Activated CD8-positive, alpha-beta memory T cell treated with anti-CD3 and anti-CD28 coated beads, Interleukin-2, amount 50 U/mL, for 48 hours (primary cell): ENCODE measurements around the gene GPC1.

Source experiments
- DNase-seq: peaks from one replicate; pipeline ENCODE4 v3.0.0-alpha.2; 2020

The GPC1 gene

DNA sequence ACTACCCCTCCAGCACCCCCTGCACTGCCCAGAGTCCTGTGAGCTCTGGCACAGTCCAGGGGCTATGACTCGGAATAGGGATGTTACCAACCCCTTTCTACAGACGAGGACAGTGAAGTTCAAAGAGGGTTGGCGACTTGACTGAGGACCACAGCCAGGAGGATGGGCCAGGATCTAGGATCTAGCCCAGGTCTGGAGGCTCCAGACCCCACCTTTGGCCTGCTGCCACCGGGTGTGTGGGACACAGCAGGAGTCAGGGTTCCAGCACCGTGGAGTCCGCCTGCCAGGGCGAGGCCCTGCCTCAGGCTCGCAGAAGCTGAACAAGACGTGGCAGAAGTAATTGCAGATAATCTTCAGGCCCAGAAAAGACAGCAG lies 37.9 kb upstream of the GPC1 start:
- DNase-seq, result peak; percentile 42

DNA sequence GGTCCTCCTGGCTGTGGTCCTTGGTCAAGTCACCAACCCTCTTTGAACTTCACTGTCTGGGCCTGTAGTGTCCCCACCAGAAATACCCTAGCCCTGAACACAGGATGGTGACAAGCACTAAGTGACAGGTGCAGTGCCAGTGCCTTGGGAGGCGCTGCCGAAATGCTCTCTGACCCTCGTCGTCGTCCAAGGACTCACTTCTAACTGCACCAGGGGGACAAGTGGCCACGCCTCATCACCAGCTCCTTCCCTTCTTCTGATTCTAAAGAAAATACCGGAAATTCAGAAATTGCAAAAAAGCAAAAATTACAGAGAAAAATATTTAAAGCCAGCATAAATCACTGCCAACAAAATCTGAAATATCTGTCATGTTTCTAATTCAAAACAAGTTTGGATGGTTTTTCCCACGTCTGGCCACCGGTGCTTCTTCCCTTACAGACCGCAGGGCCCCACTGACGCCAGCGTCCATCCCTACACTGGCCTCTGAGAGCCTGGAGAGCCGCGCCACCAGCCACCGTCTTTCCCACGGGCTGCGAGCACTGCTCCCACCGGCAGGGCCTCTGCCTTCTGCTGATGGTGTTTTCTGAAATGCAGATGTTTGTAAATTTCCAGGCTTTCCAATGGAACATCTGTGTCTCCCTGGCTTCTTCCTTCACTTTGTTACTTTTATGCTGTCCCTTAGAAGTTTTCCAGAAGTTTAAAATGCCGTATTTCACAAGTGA lies 37.4 kb upstream of the GPC1 start:
- peak; percentile 44 for DNase-seq

DNA sequence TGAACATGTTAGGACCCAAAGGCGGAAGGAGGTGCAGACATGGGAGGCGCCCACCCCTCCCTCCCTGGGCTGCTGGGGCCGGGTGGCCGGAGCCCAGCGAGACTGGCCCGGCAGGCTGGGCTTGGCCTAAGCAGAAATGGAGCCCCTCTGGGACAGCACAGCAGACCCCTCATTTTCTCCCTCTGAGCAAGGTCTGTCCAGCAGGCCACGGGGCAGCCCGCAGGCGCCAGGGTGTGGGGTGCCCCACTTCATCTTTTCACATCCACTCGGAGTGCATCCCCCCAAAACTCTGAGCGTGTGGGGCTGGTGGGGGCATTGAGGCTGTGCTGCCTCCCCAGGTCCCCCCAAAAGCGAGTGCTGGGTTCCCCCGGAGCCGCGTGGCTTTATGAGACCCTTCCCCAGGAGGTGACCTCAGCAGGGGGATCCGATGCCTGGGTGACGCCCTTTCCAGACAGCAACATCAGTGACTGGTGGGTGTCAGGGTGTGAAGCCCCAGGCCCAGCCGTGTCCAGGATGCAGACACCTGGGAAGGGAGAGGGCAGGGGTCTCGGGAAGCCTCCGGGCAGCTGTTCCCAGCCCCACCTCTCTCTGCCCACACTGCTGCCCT lies 36.7 kb upstream of the GPC1 start:
- peak; percentile 20 for DNase-seq

DNA sequence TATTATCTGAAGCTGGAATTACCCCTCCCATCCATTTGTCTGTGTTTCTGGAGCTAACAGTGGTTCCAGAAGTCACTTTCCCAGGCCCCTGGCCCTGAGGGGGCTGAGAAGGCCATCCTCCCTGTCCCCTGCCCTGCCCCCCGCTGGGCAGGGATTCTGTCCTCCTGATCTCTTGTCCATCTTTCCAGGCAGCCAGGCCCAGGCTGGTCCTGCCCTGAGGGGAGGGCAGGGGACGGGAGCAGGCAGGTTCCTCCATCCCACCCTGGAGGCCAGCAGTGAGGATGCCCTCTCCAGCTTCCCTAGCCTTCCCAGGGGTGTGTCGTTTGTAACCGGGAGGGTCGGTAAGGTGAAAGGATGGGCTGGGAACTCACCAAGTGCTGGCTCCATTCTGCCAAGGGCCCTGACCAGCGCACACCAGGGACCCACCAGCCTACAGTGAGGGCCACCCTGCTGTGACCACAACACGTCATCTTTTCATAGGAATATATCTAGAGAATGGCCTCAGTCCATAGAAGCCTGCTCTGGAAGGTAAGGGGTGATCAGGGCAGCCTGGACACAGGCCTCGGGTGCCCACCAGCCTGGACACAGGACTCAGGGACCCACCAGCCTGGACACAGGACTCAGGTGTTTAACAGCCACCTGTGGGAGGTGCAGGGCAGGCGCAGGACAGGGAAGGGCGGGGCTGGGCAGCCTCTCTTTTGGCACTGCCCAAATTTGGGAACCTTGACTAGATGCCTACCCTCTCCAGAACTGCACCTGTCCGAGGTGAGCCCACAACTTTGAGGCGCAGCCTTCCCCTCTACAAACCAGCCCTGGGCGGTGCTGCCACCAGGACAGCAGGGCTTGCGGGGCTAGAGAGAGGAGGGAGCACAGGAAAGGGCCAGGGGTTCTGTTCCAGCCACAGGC lies 35.8 kb upstream of the GPC1 start:
- peak; percentile 32 for DNase-seq

DNA sequence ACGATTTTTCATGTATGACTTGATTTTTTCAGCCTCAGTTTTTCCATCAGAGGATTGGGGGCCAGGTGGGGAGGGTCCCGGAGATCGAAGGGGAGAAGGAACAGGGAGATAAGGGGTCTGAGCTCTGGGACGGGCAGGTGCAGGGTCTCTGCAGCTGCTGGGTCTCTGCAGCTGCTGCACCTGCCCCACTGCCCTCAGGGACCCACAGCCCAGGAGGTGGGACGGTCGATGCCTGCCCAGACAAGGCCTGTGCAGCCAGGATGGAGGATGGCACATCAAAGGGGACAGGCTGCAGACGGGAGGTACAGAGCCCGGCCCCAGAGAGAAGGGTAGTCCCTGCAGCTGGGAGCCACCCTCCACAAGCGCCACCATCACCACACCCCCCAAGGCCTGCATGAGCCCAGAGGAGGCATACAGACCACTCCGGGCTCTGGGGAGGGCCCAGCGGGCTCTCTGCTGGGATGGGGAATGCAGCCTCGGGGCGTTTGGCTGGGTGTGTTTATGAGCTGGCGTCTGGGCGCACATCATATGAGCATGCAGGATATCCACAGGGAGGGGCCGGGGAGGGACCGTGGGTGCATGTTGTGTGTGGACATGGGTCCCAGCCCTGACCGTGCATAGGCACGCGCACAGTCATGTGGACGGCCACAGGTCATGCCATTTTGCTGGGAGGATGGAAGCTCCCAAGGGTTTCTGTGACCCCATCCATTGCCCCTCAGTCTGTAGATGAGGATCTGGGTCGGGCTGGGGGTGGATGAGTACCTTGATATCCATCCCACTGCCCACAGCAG lies 34.9 kb upstream of the GPC1 start:
- peak; percentile 29 for DNase-seq

DNA sequence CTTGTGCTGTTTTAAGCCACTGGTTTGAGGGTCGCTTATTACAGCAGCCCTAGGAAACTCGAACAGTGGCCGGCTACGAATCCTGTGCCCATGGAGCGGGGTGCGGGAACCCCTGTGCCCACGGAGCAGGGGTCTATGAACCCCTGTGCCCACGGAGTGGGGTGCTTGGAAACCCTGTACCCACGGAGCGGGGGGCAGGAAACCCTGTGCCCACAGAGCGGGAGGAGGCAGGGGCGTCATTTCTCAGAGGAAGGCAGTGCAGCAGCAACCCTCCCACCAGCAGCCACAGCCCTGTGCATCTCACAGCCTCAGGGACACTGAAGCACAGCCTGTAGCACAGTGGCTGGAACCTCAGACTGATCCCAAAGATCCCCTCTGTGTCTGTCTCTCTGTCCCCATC lies 34.2 kb upstream of the GPC1 start:
- DNase-seq, result peak; percentile 36

DNA sequence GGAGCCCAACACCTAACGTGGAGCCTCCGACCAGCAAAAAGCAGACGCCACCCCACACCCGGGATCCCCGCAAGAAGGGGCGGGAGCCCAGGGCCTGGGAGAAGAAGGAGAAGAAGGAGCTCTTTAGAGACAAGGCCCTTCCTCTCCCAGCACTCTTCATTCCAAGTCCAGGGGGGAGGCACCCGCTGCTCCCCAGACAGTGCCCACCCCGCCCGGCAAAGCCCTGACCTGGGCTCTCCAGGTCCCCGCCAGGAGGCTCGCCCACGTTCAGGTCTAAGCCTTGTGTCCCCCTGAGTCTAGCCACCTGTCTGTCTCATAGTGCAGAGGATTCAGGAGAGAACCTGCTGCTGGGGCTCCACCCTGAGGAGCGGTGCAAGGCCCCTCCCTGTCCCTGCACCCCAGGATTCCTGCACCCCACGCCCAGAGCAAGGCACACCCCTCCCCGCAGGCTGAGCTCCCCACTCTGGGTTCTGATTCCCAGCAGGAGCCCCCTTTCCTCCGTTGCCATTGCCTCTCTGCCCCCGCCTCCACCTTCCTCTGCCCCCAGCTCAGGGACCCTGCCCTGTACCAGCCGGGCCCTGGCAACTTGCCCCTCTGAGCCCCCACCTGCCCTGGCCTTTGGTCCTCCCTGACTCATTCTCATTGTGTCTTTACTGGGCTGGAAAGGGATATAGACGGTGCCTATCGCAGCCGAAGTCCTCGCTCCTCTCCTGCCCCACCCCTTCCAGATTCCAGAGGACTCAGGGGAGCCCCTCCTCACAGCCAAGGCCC lies 33.5 kb upstream of the GPC1 start:
- peak; percentile 42 for DNase-seq

DNA sequence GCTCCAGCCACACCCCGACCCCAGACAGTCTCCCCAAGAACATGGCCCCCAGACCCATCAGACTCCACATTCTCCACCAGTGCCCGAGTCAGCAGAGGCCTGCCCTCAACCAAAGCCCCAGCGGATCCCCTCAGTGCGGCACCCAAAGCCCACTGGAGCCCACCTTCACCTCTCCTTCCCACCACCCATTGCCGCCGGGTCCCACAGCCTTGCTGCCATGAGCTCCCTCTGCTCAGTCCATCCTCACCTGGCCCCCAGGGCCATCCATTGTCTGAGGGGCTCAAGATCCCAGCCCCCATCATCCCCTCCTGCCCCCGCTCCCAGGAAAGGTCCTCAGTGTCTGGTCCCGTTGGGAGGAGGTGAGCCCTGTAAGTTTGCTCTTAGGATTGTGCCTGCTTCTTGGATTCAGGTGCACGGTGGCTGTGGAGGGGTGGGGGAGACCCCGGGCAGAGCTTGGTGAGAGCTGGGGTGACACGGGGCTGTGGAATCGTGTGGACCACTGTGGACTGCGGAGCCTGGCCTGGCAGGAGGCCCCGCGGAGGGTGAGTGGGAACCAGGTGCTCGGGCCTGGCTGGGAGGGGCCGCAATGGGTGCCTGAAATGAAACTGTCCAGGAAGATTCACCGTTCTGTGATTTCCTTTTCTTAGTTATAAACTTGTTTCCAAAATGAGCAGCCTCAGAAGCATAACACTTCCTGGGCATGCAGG lies 32.7 kb upstream of the GPC1 start:
- peak; percentile 43 for DNase-seq

DNA sequence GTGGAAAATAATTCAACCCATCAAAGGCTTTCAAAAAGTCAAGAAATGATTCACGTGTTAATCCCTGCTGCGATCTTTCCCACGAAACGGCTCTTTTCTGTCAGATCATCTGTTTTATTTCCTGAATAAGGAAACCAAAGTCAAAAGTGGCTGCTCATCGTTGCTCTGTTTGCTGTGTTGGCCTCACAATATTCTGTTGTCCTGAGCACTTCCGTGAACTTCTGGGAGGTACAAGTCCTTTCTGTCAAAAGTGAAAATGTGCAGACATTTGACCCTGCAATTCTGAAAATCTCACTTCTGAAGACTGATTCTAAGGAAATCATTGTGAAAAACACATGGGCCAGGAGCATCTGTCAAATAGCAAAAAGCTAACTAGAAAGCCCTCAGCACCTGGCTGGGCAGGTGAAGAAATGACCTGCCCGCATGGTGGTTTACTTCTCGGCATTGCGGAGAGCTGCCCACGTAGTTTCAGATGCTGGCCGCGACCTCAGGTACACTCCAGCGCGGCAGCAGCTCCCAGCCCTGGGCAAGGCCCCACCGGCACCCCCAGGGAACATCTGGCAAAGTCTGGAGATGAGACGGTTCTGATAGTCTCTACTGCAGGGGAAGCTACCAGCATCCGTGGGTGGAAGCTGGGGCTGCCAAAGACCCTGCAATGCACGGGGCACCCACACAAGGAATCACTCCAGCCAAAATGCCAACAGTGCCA lies 31.9 kb upstream of the GPC1 start:
- peak; percentile 32 for DNase-seq

DNA sequence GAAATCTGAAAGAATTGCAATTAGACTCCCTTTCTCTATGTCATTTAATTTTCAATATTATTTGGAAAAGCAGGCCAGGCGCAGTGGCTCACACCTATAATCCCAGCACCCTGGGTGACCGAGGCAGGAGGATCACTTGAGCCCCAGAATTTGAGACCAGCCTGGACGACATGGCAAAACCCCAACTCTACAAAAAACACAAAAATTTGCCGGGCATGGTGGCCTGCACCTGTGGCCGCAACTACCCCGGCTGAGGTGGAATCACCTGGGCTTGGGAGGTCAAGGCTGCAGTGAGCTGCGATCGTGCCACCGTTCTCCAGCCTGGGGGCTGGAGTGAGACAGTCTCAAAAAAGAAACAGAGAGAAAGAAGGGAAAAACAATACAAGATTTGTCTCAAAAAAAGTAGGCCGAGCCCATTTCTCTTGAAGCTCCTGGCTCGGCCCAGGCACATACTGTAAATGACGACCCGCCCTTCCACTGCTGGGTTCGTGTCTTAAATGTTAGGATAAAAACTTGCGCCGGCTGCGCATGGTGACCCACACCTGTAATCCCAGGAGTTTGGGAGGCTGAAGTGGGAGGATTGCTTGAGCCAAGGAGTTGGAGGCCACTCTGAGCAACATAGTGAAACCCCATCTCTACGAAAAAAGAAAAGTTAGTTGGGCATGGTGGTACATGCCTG lies 31.1 kb upstream of the GPC1 start:
- peak; percentile 36 for DNase-seq

DNA sequence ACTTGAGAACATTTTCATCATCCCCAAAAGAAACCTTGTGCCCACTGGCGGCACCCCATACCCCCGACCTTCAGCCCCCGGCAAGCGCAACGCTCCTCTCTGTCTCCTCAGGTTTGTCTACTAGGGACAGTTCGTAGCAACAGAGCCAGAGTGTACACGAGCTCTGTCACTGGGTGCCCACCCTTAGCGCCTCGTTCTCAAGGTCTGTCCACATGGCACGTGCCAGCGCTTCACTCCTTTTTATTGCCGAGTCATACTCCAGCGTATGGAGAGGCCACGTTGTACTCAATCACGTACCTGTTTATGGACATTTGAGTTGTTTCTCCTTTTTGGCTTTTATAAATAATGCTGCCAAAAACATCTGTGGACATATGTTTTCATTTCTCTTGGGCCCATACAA lies 30.3 kb upstream of the GPC1 start:
- peak; percentile 15 for DNase-seq

DNA sequence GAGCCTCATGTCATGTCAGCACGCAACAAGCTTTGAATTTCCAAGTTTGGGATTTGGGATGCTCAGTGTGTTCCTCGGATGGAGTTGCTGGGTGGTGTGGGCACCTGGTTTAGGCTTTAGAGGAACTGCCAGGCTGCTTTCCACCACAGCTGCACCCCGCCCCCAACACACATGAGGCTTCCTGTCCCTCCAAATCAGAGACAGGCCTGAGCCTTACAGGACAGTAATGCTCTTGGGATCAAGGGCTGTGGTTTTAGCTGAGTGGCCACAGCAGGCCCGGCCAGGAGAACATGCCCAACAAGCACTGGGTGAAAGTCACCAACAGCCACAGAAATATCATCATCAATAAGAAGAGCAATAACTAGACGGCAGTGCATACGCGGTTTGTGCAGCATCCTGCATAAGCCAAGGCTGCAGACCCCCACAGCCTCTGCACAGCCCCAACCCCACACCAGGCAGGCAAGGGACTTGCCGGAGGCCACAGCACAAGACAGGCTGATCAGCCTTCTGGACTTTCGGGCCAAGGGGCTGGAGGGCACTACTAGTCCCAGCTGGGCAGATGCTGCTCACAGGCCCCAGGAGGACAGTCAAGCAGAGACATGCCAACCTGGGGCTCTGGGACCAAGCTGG lies 29.7 kb upstream of the GPC1 start:
- DNase-seq, result peak; percentile 39

DNA sequence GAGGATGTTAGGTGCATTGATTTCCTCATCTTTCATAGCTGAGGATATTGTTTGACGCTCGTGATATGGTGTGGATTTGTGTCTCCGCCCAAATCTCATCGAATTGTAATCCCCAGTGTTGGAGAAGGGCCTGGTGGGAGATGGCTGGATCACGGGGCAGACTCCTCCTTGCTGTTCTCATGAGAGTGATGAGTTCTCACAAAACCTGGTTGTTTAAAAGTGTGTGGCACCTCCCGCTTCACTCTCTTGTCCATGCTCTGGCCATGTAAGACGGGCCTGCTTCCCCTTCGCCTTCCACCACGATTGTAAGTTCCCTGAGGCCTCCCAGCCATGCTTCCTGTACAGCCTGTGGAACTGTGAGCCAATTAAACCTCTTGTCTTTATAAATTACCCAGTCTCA lies 28.4 kb upstream of the GPC1 start:
- DNase-seq, result no peak

DNA sequence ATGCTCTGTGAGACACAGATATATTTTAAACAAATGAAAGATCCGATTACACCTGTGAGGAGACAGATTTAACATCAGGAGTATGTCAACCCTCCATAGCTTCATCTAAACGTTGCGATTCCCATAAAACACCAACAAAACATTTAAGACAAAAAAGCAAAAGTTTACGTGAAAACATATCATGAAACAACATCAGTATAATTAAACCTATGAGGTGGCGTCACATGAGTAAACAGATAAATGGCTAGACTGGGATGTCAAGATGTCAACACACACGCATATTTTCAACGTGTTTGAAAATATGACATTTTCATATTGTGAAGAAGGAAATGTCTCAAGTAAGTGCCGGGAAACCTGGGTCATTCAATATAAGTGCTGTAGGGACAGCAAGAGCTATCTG lies 25.5 kb upstream of the GPC1 start:
- DNase-seq, result no peak

DNA sequence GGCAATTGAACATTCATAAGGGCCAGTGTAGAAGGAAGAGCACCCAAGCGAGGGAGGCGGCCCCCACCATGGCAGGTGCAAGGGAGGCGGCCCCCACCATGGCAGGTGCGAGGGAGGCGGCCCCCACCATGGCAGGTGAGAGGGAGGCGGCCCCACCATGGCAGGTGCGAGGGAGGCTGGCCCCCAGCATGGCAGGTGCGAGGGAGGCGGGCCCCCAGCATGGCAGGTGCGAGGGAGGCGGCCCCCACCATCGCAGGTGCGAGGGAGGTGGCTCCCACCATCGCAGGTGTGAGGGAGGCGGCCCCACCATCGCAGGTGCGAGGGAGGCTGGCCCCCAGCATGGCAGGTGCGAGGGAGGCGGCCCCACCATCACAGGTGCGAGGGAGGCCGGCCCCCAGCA lies 24.7 kb upstream of the GPC1 start:
- no peak for DNase-seq

DNA sequence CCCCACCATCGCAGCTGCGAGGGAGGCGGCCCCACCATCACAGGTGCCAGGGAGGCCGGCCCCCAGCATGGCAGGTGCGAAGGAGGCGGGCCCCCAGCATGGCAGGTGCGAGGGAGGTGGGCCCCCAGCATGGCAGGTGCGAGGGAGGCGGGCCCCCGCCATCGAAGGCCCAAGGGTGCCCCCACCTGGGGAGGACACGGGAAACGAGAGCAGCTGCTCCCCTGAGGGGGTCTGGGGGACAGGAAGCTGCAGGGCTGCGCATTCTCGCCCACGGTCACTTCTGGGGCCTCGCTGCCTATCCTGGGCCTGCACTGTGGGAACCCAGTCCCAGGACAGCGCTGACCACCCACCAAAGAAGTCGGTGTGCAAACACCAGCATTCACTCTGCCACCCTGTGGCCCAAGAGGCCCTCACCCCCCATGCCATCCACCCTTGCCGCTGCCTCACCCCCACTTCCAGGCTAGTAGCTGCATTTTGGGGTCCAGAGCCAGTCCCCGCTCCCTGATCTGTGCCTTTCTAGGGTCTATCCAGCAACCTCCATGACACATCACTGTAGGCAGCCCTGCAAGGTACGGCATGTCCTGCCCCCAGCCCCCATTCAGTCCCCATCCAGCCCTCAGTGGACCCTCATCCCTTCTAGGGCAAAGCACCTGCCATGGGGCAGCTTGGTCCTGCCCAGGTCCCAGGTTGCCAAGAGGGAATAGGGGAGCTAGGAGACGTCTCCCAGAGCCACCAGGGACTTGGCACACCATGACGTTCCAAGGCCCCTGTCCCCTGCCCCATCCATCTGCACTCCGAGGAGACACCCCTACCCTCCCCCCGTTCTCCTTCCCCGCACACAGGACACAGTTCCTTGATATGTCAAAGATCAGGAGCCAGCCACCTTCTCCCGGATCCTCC lies 24.0 kb upstream of the GPC1 start:
- DNase-seq, result peak; percentile 32

DNA sequence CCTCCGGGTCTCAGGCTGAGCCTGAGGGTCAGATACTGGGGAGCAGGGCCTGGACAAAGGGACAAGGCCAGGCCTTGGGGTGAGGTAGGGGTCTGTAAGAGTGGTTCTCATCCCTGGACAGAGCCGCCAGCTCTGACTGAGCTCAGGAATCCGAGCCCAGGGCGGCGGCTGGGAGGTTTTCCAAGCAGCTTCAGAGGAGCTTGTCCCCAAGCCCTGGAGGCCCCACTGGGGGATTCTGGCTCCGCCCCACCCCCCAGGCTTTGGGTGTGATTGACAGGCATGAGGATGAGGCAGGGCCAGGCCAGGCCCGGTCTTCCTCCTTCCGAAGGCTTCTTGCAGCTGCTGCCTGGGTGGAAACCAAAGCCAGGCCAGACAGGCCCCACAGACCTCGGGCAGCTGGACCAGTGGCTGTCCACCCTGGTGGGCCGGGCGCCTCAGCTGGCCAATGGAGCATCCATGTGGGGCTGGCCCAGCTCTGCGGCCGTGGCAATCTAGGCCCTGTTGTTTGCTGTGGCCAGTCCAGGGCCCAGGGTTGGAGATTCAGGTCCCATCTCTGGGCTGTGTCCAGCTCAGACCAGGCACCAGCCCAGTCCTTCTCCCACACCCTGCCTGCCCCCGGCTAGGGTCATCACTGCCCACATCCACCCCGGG lies 23.1 kb upstream of the GPC1 start:
- DNase-seq, result peak; percentile 46
